ENCODE results near the gene ONECUT3.

GRCh38 chr19:1830568-1830967 lies 77.3 kb downstream of the ONECUT3 start:
- no peak for TF ChIP-seq CTCF (IDR thresholded peaks at IDR 0.05)
- no peak for TF ChIP-seq POLR2AphosphoS5 (IDR thresholded peaks at IDR 0.05)

Data from breast epithelium (tissue), 3 donors.